HG03565 (cell line): ENCODE measurements around the gene MANBA.
"Not testable (repeated sequence)": the region's sequence is repeated elsewhere in the genome, so short reads cannot be mapped to it uniquely, and the experiment has no call there.

Experiments
- ATAC-seq: cut with Tn5 transposase; IDR thresholded peaks from one replicate; pipeline ENCODE4 v1.9.1; 2021; ENCODE audit warnings: mild to moderate bottlenecking, moderate library complexity; ENCODE audit not compliant: unreplicated experiment

The MANBA gene

DNA sequence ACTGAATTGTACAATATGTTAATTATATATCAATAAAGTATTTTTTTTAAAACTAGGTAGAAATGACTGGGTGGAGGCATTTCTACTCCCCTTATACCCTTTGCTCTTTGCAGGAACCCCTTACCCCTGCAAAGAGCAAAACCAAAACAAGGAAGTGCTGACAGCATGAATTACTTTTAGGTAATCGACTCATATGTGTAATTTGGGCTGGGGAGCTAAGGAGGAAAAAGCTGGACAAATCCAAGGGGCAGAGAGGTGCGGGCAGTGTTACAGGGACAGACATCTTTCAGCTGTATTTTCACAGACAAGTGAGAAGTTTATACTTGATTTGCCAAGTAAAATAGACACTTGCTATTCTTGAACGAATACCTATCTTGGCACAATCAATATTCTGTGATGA is 35.5 kb downstream of the MANBA start:
- ATAC-seq: no peak

DNA sequence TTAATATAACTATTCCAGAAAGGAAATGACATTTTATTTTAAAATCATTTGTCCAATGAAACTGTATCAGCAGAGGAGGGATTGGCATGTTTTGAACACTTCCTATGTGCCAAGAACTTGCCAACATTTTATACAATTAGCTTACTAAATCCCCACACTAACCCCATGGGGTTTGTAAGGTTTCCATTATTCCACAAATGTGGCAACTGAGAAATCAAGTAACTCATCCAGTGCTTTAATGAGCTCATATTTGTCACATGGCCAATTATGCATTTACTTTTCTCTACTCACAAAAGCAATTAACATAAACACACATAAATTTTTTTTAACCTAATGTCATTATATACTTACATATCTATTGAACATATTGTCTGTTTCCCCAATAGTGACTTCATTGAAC is 37.3 kb downstream of the MANBA start:
- no peak for ATAC-seq

DNA sequence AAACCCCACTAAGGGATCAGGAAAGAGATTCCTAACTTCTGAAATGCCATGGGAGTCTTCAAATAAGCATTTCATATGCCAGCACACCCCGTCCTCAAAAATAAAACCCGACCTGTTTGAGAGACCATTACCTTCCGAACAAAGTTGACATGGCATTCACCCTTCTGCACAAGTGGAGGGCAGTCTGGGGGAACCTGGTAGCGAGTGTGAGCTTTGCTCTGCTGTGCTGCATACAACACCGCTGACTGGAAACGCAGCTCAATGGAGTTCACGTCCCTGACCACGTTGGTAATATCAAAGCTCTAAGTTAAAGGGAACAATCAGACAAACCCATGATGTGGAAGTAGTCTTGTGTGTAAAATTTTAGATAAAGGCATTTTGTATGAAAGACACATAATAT is 38.0 kb downstream of the MANBA start:
- no peak for ATAC-seq

DNA sequence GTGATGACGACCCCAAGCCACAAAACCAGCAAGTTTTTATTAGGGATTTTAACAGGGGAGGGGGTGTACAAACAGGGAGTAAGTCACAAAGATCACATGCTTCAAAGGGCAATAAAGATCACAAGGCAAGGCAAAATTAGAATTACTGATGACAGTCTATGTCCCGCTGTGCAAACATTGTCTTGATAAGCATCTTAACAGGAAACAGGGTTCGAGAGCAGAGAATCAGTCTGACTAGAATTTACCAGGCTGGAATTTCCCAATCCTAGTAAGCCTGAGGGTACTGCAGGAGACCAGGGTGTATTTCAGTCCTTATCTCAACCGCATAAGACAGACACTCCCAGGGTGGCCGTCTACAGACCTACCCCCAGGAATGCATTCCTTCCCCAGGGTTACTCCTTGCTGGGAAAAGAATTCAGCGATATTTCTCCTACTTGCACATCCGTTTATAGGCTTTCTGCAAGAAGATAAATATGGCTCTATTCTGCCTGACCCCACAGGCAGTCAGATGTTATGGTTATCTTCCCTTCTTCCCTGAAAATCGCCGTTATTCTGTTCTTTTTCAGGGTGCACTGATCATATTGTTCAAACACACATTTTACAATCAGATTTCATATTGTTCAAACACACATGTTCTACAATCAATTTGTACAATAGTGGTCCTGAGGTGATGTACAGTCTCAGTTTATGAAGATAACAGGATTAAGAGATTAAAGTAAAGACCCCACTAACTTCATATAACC is 41.8 kb downstream of the MANBA start:
- not testable (repeated sequence) for ATAC-seq

DNA sequence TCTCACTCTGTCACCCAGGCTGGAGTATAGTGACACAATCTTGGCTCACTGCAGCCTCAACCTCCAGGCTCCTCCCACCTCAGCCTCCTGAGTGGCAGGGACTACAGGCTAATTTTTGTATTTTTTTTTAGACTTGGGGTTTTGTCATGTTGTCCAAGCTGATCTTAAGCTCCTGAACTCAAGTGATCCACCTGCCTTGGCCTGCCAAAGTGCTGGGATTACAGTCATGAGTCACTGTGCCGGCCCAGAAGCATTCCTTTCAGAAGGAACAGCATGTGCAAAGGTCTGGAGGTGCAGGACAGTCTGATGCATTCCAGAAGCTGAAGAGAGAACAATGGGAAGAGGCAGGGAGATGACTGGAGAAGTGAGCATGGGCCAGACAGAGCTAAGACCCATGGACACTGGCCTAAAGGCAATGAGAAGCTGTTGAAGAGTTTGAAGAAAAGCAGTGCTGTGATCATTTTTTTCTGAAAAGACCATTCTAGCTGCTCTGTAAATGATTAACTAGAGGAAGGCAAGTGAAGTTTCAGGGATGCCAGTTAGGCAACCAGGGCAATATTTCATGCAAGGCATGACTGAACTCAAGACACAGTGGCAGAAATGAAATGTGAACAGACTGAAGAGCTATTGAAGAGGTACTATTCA is 43.2 kb downstream of the MANBA start:
- no peak for ATAC-seq

DNA sequence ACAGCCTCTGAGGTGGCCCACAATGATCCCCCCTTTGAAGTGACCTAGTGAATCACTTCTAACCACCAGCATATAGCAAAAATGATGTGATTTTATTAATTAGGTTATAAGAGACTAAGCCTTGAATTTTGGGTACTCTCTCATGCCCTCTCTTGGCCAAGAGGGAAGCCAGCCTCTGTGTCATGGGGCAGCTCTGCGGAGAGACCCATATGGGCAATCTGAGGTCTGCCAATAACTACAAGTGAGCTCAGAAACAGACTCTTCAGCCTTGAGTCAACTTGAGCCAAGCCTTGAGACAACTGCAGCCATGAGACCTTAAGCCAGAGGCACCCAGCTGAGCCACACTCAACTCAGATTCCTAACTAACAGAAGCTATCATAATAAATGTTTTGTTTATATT is 45.7 kb downstream of the MANBA start:
- ATAC-seq: no peak

DNA sequence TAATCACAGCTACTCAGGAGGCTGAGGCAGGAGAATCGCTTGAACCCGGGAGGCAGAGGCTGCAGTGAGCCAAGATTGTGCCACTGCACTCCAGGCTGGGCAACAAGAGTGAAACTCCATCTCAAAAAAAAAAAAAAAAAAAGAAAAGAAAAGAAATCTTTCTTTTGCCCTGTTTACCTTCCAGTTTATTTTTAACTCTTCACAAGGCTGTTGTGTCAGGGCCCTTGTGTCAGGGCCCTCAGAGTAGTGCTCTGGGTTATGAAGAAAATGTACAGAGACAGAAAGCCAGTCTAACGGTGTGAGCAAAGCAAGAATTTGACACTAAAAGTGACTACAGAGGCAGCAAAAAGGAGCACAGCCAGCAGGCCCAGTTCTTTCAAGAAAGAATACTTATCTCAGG is 47.0 kb downstream of the MANBA start:
- not testable (repeated sequence) for ATAC-seq

DNA sequence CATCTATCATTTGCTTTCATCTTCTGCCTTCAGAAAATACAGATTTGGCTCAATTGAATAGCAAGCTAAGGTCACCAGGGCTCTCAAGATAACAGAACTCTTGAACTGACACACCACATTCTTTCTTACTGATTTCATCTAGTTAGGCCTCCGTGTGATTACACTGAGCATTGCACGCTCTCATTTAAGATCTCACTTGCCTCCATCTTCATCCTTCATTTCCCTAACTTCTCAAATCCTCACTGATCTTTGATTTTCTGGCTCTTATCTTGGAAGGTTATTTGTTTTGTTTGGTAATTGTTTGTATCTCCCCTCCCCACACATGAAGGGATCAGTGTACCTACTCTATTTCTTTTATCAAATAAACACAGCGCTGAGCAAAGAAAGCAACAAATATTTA is 47.7 kb downstream of the MANBA start:
- no peak for ATAC-seq

DNA sequence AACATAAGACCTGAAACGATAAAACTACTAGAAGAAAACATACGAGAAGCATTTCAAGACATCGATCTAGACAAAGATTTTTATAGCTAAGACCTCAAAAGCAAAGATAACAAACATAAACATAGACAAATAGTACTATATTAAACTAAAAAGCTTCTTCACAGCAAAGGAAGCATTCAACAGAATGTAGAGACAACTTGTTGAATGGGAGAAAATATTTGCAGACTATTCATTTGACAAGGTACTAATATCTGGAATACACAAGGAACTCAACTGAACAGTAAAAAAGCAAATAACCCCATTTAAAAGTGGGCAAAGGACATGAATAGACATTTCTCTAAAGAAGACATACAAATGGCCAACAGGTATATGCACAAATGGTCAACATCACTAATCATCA is 49.8 kb downstream of the MANBA start:
- no peak for ATAC-seq

DNA sequence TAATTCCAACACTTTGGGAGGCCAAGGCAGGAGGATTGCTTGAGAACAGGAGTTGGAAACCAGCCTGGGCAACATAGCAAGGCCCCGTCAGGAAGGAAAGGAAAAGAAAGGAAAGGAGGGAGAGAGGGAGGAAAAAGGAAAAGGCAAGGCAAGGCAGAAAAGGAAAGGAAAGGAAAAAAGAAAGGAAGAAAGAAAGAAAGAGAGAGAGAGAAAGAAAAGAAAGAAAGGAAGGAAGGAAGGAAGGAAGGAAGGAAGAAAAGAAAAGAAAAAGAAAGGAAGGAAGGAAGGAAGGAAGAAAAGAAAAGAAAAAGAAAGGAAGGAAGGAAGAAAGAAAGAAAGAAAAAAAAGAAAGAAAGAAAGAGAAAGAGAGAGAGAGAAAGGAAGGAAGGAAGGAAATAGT is 51.7 kb downstream of the MANBA start:
- ATAC-seq: not testable (repeated sequence)

DNA sequence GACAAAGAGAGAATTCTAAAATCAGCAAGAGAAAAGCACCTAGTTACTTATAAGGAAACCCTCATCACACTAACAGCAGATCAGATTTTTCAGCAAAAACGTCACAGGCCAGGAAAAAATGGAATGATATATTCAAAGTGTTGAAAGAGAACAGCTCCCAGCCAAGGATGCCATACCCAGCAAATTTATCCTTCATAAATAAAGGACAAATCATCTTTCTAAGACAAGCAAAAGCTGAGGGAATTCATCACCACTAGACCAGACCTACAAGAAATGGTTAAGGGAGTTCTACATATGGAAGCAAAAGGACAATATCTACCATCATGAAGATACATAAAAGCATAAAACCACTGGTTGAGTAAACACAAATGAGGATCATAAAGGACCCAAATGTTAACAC is 53.6 kb downstream of the MANBA start:
- no peak for ATAC-seq

DNA sequence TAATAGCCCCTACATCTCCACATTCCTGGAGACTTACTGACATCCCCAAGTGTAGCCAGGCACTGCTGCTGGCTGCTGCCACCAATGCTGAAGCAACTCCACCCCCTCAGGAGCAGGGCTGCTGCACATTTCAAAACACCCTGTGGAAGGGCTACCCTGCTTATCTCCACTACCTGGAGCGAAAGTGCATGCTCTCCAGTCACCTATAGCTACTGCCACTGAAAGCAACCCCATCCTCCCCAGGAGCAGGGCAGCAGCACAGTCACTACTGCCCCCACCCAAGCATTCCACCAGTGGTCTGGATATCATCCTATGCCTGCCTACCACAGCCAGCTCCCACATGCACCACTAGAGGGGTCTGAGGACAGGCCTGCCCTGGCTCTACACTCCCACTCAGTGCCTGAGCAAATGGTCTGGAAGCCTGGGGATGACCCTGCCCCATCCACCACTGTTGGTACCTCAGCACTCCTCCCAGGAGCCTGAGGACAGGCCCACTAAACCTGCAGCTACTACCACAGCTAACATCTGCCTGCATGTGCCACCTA is 55.3 kb downstream of the MANBA start:
- ATAC-seq: no peak

DNA sequence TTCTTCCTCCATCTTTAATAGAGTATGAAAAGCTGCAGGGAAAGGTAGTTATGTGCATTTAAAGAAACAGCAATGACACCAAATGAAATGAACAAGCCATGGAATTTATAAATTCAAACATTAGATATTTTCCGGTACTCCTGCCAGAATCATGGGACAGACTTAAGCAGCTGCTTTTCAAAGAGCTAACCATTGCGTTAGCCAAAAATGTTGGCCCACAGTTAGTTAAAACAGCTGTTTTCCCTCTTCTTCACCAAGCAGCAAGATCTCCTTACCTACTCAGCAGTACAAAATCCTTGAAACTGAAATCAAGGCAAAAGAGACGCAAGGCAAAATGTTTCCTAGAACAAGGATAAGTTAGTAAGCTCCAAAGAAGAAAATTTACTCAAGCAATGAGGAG is 64.0 kb downstream of the MANBA start:
- ATAC-seq: no peak

DNA sequence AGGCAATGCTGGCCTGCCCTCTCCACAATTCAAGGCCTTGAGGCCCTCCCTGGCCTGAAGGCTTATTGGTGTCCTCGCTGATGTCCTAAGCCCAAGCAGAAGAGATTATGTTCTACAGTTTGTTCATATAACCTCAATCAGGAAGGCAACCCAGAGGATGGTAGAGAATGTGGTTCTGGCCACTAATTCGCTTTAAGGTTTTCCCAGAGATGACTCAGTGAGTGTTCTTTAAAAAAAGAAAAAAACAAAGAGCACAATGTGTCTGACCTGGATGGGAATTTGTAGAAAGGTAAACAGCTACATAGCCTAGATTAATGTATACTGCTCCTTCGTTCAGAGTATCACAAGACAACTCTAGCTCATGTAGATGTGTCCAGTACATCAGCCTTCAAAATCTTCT is 66.0 kb downstream of the MANBA start:
- no peak for ATAC-seq

DNA sequence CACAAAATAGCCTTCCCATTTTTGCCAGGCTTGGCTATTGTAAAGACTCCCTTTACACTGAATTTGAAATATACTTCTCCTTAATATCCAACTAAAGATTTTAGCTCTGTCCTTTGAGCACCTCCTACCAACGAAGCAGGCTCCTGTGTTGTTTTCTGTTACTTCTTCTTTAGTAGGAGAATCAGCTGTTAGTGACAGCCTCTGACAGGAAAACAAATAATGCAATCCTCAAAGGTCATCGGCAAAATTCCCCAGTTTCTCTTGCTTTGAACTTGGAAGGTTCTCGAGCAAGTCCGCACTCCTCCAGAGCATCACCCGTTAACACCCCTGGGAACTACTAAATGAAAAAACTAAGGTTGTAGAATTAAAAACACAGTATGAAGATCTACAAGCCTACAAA is 66.9 kb downstream of the MANBA start:
- no peak for ATAC-seq

DNA sequence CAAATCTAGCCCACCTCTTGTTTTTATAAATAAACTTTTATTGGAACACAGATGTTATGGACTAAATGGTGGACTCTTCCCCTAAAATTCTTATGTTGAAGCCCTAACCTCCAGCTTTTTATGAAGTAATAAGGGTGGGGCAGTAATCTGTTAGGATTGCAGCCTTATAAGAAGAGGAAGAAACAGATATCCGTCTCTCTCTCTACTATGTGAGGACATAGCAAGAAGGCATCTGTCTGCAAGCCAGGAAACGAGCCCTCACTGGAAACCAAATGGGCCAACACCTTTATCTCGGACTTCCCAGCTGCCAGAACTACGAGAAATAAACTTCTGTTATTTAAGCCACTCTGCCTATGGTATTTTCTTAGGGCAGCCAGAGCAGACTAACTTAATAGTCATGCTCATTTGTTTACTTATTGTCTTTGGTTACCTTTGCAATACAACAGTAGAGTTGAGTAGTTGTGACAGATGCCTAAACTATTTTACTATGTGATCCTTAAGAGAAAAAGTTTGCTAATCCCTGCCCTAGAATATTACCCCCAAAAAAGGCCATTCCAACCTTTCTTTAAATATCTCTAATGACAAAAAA is 67.4 kb downstream of the MANBA start:
- ATAC-seq: no peak

DNA sequence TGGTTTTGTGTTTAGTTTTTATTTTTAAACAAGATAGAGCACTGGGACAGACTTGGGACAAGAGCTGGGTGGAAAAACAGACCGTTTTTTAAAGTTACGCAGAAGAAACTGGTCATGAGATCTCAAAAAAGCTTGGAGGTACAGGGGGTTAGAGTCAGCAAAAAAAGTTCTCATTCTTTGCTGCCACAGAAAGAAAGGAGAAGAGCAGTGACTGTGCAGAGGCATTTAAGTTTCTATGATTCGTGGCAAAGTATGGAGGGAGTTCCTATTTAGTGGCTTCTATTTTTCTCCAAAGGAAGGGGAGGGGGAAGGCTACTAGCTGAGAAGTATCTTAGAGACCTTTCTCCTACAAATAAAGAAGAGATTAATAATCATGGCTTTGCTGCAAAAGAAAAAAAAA is 68.3 kb downstream of the MANBA start:
- ATAC-seq: no peak

DNA sequence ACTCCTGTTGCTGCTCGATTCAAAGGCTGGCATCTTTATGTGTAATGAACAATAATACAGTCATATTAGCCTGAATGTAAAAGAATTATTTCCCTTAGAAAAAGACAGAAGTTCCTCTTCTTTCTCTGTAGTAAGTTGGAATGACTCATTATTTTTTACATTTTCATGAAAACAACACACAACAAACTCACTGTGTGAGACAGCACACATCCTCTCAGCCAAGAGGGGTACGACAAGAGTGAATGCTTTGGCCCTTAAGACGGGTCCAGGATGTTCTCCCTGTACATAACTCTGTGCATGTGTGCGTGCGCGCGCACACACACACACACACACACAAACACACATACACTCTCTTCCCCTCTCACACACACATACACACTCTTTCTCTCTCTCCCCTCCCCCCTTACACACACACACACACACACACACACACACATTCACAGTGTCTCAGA is 72.8 kb downstream of the MANBA start:
- ATAC-seq: peak; percentile 26

DNA sequence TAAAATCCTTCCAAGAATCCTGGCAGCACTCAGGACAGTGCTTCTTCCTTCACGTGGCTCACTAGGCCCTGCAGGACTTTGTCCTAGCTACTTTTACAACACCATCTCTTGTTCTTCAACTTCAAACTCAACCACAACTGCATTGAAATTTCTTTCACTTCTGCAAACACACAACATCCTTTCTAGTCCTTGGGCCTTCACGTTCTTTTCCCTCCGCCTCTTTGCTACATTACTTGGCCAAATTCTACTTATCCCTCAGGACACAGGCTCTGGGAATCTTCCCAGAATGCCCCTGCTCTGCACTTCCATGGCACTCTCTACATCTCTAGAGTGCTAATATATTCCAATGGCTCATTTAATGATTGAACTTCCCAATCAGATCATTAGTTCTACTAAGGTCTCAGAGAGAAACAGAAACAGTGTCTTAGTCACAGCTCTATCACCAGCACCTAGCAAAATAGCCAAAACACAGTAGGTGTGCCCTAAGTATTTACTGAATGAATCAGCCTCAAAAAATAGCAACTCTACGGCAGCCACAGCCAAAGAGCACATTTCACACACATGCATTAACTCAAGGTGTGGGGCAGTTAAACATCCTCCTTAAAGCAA is 73.3 kb downstream of the MANBA start:
- peak; percentile 83 for ATAC-seq

DNA sequence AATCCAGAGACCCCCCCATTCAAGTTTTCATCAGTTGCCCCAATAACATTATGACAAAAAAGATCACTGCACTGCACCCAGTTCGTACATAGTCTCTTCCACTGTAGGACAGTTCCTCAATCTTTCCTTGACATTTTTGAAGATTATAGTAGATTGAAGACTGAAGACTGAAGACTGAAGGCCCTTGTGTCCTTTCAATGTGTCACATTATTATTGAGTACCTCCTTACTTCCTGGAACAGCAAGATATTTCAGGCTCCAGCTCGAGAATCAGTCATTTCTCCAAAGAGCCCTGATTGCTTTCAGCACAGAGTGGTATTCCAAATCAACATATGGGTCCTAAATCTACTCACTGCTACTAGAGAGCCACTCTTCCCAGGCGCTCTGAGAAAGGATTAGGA is 75.0 kb downstream of the MANBA start:
- no peak for ATAC-seq

DNA sequence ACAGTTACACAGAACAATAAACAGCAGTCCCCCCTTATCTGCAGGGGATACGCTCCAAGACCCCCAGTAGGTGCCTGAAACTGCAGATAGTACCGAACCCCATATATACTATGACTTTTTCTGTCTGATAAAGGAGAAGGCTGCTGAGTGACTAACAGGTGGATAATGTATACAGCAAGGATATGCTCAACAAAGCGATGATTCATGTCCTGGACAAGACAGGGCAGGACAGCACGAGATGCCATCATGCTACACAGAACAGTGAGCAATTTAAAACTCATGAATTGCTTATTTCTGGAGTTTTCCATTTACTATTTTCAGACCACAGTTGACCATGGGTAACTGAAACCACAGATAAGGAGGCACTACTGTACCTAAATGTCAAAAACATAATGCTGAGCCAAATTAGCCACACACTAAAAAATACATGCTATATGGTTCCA is 76.1 kb downstream of the MANBA start:
- peak; percentile 29 for ATAC-seq
